HCT116 (cell line): ENCODE data around the gene TIGAR. TPM values are rescaled to one million over a fixed set of nuclear protein-coding genes. Genes with fewer than 3 reads are reported as not detected.

Source experiments
- ATAC-seq: fragments of 200-7000 bp; cut with Tn5 transposase; 2 replicates; pipeline ENCODE4 v1.9.1; 2020; ENCODE audit warnings: mild to moderate bottlenecking, moderate library complexity
- BruUV-seq: library from RNA; stranded (reverse); fragments of 400-500 nt; replicated peaks from 2 replicates; lab custom pipeline; 2021; lab: Mats Ljungman, UMichigan
- CTCF ChIA-PET: fragments of 300-600 bp; sonication (Branson Sonifier 250); formaldehyde crosslinking; loops from one replicate; lab custom pipeline; 2021; ENCODE audit warnings: antibody characterized with exemption; lab: Charles Lee
- POLR2A ChIA-PET: fragments of 300-600, 350-600 bp; sonication (Branson Sonifier 250); formaldehyde crosslinking; loops from one replicate; lab custom pipeline; 2021; ENCODE audit warnings: antibody characterized with exemption; lab: Charles Lee
- RAD21 ChIA-PET, 2 experiments: fragments of 300-600 bp; sonication (Branson Sonifier 250); formaldehyde crosslinking; loops; one replicate each; lab custom pipeline; 2023; ENCODE audit warnings: low total read pairs in 2 of 2; ENCODE audit not compliant: uncharacterized antibody in 2 of 2, unreplicated experiment in 2 of 2, low non-redundant PET in 1 of 2; lab: Charles Lee
- DNase-seq: peaks from one replicate; pipeline ENCODE4 v3.0.0-alpha.2; 2010; ENCODE audit warnings: low read depth, low spot score
- H2AFZ ChIP-seq: fragments of 200-600 bp; shearing (Covaris generic), sonication (generic); 2 replicates; pipeline ENCODE4 v1.6.1; 2017; ENCODE audit warnings: low read depth, mixed run types, mixed read lengths, antibody characterized with exemption, low read length; ENCODE audit not compliant: poor library complexity, severe bottlenecking
- H3K27ac ChIP-seq: 2 replicates; pipeline ENCODE4 v1.5.1; 2012; ENCODE audit warnings: low read depth, low read length
- H3K27me3 ChIP-seq: fragments of 200-600 bp; sonication (generic); 2 replicates; pipeline ENCODE4 v1.6.1; 2016; ENCODE audit warnings: mixed run types, low read length, mixed read lengths; ENCODE audit not compliant: insufficient read depth
- H3K36me3 ChIP-seq, 2 experiments: fragments of 200-500 bp in 1 of 2; fragments of 200-600 bp in 1 of 2; sonication (Bioruptor generic) in 1 of 2; sonication (generic) in 1 of 2; 2 replicates each; pipeline versions ENCODE4 v1.5.1 to v1.6.1; 2014 to 2016; ENCODE audit warnings: low read length in 2 of 2, inconsistent platforms in 1 of 2, mixed read lengths in 1 of 2, mixed run types in 1 of 2; ENCODE audit not compliant: insufficient read depth in 2 of 2, control insufficient read depth in 1 of 2
- H3K4me1 ChIP-seq, 2 experiments: fragments of 200-600 bp in 1 of 2; sonication (generic) in 1 of 2; 2 replicates each; pipeline versions ENCODE4 v1.5.1 to v1.6.1; 2012 to 2017; ENCODE audit warnings: low read length in 2 of 2, inconsistent platforms in 1 of 2, mild to moderate bottlenecking in 1 of 2, mixed read lengths in 1 of 2, mixed run types in 1 of 2, moderate library complexity in 1 of 2; ENCODE audit not compliant: insufficient read depth in 2 of 2, control insufficient read depth in 1 of 2
- H3K4me2 ChIP-seq: fragments of 200-600 bp; sonication (generic); 2 replicates; pipeline ENCODE4 v1.6.1; 2017; ENCODE audit warnings: mixed run types, low read length, mixed read lengths
- H3K4me3 ChIP-seq, 2 experiments: fragments of 200-600 bp in 1 of 2; sonication (generic) in 1 of 2; replicated peaks in 1 of 2; 2 replicates each; pipeline ENCODE4 v1.5.1; 2011 to 2016; ENCODE audit warnings: low read length in 2 of 2, control low read depth in 1 of 2, low read depth in 1 of 2, mild to moderate bottlenecking in 1 of 2, mixed read lengths in 1 of 2, mixed run types in 1 of 2
- H3K79me2 ChIP-seq: fragments of 200-600 bp; sonication (generic); 2 replicates; pipeline ENCODE4 v1.6.1; 2017; ENCODE audit warnings: mild to moderate bottlenecking, mixed run types, low read length, moderate library complexity, mixed read lengths; ENCODE audit not compliant: insufficient read depth
- H3K9ac ChIP-seq: fragments of 200-600 bp; sonication (generic); 2 replicates; pipeline ENCODE4 v1.6.1; 2016; ENCODE audit warnings: low read length, mixed read lengths
- H3K9me2 ChIP-seq: fragments of 200-600 bp; sonication (generic), shearing (Covaris generic); 2 replicates; pipeline ENCODE4 v1.6.1; 2017; ENCODE audit warnings: mixed run types, mild to moderate bottlenecking, moderate library complexity; ENCODE audit not compliant: insufficient read depth
- H3K9me3 ChIP-seq, 2 experiments: fragments of 200-500 bp in 1 of 2; fragments of 200-600 bp in 1 of 2; sonication (Bioruptor generic) in 1 of 2; sonication (generic) in 1 of 2; 2 replicates each; pipeline ENCODE4 v1.6.1; 2014 to 2017; ENCODE audit warnings: low read length in 2 of 2, mixed read lengths in 2 of 2, inconsistent platforms in 1 of 2, low read depth in 1 of 2, mild to moderate bottlenecking in 1 of 2, mixed run types in 1 of 2, moderate library complexity in 1 of 2; ENCODE audit not compliant: control insufficient read depth in 1 of 2, insufficient read depth in 1 of 2
- H4K20me1 ChIP-seq: fragments of 200-600 bp; sonication (generic), shearing (Covaris generic); 2 replicates; pipeline ENCODE4 v1.6.1; 2017; ENCODE audit warnings: mixed run types, mild to moderate bottlenecking, moderate library complexity; ENCODE audit not compliant: insufficient read depth
- CEBPB ChIP-seq: IDR thresholded peaks from 2 replicates; pipeline ENCODE4 v1.6.1; 2012; ENCODE audit warnings: low read depth
- ELF1 ChIP-seq: IDR thresholded peaks from 2 replicates; pipeline ENCODE4 v1.6.1; 2012; ENCODE audit warnings: low read depth, borderline replicate concordance
- EZH2 ChIP-seq: fragments of 200-600 bp; sonication (generic); IDR thresholded peaks from 2 replicates; pipeline ENCODE4 v1.6.1; 2017; ENCODE audit warnings: antibody characterized with exemption, mixed run types
- EZH2phosphoT487 ChIP-seq: fragments of 200-600 bp; IDR thresholded peaks from 2 replicates; pipeline ENCODE4 v1.6.1; 2018; ENCODE audit warnings: antibody characterized with exemption, borderline replicate concordance
- FOSL1 ChIP-seq: IDR thresholded peaks from 2 replicates; pipeline ENCODE4 v1.6.1; 2012; ENCODE audit warnings: low read depth
- JUND ChIP-seq: IDR thresholded peaks from 2 replicates; pipeline ENCODE4 v1.6.1; 2012
- POLR2A ChIP-seq: IDR thresholded peaks from 2 replicates; pipeline ENCODE4 v1.7.0; 2011; ENCODE audit warnings: borderline replicate concordance; ENCODE audit not compliant: insufficient read depth, insufficient read length; ENCODE audit errors: extremely low read depth
- RAD21 ChIP-seq: IDR thresholded peaks from 2 replicates; pipeline ENCODE4 v1.6.1; 2012; ENCODE audit warnings: low read depth, mild to moderate bottlenecking
- SIN3A ChIP-seq: IDR thresholded peaks from 2 replicates; pipeline ENCODE4 v1.6.1; 2012; ENCODE audit warnings: low read depth
- SP1 ChIP-seq: IDR thresholded peaks from 2 replicates; pipeline ENCODE4 v1.6.1; 2012; ENCODE audit warnings: low read depth
- YY1 ChIP-seq: IDR thresholded peaks from 2 replicates; pipeline ENCODE4 v1.6.1; 2011; ENCODE audit warnings: low read length, low read depth, moderate library complexity, mild to moderate bottlenecking; ENCODE audit not compliant: insufficient replicate concordance; ENCODE audit errors: extremely low read depth
- intact Hi-C: fragments of 100-400 bp; cut with micrococcal nuclease; formaldehyde crosslinking; loops from 2 replicates; pipeline ENCODE4 v1.10.0; 2022
- total RNA-seq: library from RNA; stranded (reverse); gene quantifications from one replicate; pipeline ENCODE4 v1.2.1, GENCODE V29; 2021; ENCODE audit not compliant: unreplicated experiment
- TF ChIP-seq, protein P1 (sequence below): IDR thresholded peaks from 2 replicates; pipeline ENCODE4 v1.6.1; 2012
- TF ChIP-seq, protein P2 (sequence below): IDR thresholded peaks from 2 replicates; pipeline ENCODE4 v1.6.1; 2011; ENCODE audit warnings: mild to moderate bottlenecking, low read length, moderate library complexity; ENCODE audit not compliant: insufficient replicate concordance; ENCODE audit errors: extremely low read depth
- TF ChIP-seq, protein P3 (sequence below): IDR thresholded peaks from 2 replicates; pipeline ENCODE4 v1.6.1; 2012; ENCODE audit warnings: low read depth
- TF ChIP-seq, protein P4 (sequence below): IDR thresholded peaks from 2 replicates; pipeline ENCODE4 v1.6.1; 2012

TIGAR gene
- total RNA-seq, 1 experiment from 2014 or later = 13.7 TPM

DNA sequence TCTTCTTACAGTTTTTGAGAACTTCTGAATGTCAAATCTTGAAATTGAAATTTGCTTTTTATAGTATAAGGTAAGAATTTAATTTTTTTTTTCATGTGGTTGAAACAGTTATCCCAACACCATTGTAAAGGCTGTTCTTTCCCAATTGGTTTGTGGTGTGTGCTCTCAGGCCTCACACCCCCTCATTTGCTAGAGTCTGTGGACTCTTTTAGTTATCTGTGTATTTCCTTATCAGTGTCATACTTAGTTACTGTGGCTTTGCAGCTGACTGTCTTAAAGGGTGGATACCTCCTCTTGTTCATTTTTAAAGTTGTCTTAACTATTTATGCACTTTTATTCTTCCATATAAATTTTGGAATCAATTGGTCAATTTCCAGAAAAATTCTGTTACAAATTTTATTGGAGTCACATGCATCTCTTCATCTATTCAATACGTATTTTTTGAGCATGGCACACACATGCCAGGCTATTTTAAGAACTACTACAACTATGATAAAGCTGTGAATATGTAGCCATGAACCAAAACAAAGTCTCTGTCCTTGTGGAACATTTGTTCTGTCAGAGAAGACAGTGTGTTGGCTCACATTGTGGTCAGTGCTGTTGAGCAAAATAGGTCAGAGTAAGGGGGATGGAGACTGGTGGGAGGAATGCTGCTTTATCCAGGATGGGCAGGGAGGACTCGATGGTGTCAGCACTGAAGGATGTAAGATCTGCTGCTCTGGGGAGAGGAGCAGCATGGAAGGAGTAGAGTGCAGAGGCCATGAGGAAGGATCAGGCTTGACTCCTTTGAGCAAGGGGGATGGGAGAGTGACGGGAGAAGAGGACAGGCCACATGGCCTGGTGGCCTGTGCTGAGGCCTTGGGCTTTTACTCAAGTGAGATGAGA lies 34.4 kb downstream of the TIGAR start:
- ATAC-seq (no peak), DNase-seq (no peak)
- no peak overlapping the region for H3K27ac ChIP-seq
- no peak overlapping the region for H3K4me2 ChIP-seq
- H3K9ac ChIP-seq = no peak overlapping the region
- H2AFZ ChIP-seq = no peak overlapping the region
- no peaks in the 10 kb centered on the region for H4K20me1 ChIP-seq
- H3K4me1 ChIP-seq = no peaks in the 10 kb centered on the region
- BruUV-seq = no TSS peak
- H3K27me3 ChIP-seq = no peaks in the 10 kb centered on the region
- H3K4me3 ChIP-seq = no peak overlapping the region
- RAD21 ChIA-PET = no interaction called here
- H3K36me3 ChIP-seq = 0 out of 4 replicates have a peak, but pooled peaks cover 0 to 4% of the 10 kb centered on the region in 2 experiments
- intact Hi-C loops = no loop called here
- no peaks in the 10 kb centered on the region for H3K9me3 ChIP-seq
- no peaks in the 10 kb centered on the region for H3K79me2 ChIP-seq
- no peaks in the 10 kb centered on the region for H3K9me2 ChIP-seq
- TF ChIP-seq ELF1 (no peak), SP1 (no peak), FOSL1 (no peak), CEBPB (no peak)
- TF ChIP-seq, protein P1, sequence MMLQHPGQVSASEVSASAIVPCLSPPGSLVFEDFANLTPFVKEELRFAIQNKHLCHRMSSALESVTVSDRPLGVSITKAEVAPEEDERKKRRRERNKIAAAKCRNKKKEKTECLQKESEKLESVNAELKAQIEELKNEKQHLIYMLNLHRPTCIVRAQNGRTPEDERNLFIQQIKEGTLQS = no peak
- TF ChIP-seq, all 23 proteins: peak for 0
- POLR2A ChIA-PET = no interaction called here
- CTCF ChIA-PET = interaction anchor here (0.7 kb wide), 1 partner anchor 501 kb away, joined by 3 read pairs; no protein-coding TSS in a partner anchor

DNA sequence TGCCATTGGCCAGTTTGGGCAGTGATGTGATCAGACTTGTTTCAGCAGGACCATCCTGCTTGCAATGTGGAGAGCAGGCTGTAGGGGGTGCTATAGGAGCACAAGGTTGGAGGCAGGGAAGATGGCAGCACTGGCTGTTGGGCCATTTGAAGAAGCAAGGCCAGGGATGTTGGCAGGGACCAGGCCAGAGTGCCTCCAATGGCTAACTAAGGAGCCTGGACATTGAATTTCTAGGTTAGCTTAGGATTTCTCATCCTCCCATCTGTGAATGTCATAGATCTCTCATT lies 35.0 kb downstream of the TIGAR start:
- RAD21 ChIA-PET = no interaction called here
- intact Hi-C loops = no loop called here
- TF ChIP-seq SIN3A = no peak
- no peak for TF ChIP-seq POLR2A
- TF ChIP-seq, protein P2, sequence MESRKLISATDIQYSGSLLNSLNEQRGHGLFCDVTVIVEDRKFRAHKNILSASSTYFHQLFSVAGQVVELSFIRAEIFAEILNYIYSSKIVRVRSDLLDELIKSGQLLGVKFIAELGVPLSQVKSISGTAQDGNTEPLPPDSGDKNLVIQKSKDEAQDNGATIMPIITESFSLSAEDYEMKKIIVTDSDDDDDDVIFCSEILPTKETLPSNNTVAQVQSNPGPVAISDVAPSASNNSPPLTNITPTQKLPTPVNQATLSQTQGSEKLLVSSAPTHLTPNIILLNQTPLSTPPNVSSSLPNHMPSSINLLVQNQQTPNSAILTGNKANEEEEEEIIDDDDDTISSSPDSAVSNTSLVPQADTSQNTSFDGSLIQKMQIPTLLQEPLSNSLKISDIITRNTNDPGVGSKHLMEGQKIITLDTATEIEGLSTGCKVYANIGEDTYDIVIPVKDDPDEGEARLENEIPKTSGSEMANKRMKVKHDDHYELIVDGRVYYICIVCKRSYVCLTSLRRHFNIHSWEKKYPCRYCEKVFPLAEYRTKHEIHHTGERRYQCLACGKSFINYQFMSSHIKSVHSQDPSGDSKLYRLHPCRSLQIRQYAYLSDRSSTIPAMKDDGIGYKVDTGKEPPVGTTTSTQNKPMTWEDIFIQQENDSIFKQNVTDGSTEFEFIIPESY = no peak
- no peak for TF ChIP-seq JUND
- no peak for TF ChIP-seq FOSL1
- TF ChIP-seq, protein P3, sequence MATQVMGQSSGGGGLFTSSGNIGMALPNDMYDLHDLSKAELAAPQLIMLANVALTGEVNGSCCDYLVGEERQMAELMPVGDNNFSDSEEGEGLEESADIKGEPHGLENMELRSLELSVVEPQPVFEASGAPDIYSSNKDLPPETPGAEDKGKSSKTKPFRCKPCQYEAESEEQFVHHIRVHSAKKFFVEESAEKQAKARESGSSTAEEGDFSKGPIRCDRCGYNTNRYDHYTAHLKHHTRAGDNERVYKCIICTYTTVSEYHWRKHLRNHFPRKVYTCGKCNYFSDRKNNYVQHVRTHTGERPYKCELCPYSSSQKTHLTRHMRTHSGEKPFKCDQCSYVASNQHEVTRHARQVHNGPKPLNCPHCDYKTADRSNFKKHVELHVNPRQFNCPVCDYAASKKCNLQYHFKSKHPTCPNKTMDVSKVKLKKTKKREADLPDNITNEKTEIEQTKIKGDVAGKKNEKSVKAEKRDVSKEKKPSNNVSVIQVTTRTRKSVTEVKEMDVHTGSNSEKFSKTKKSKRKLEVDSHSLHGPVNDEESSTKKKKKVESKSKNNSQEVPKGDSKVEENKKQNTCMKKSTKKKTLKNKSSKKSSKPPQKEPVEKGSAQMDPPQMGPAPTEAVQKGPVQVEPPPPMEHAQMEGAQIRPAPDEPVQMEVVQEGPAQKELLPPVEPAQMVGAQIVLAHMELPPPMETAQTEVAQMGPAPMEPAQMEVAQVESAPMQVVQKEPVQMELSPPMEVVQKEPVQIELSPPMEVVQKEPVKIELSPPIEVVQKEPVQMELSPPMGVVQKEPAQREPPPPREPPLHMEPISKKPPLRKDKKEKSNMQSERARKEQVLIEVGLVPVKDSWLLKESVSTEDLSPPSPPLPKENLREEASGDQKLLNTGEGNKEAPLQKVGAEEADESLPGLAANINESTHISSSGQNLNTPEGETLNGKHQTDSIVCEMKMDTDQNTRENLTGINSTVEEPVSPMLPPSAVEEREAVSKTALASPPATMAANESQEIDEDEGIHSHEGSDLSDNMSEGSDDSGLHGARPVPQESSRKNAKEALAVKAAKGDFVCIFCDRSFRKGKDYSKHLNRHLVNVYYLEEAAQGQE = no peak
- TF ChIP-seq EZH2 = no peak
- TF ChIP-seq EZH2phosphoT487 = no peak
- TF ChIP-seq RAD21 = peak; percentile 46
- TF ChIP-seq, protein P4, sequence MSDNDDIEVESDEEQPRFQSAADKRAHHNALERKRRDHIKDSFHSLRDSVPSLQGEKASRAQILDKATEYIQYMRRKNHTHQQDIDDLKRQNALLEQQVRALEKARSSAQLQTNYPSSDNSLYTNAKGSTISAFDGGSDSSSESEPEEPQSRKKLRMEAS = no peak
- TF ChIP-seq YY1 = no peak

More for the DNA sequence above, 35.0 kb downstream of the TIGAR start:
- Histone ChIP-seq H3K4me1 (no peaks in the 10 kb centered on the region), H3K9me2 (no peaks in the 10 kb centered on the region), H3K4me2 (no peak overlapping the region), H3K4me3 (no peak overlapping the region), H2AFZ (no peak overlapping the region), H3K36me3 (0 out of 4 replicates have a peak, but pooled peaks cover 0 to 4% of the 10 kb centered on the region in 2 experiments), H3K9me3 (no peaks in the 10 kb centered on the region), H3K27ac (no peak overlapping the region), H3K27me3 (peaks cover 3% of the 10 kb centered on the region; the same call in 1 of the 2 replicates), H3K9ac (no peak overlapping the region), H4K20me1 (no peaks in the 10 kb centered on the region), H3K79me2 (no peaks in the 10 kb centered on the region)
- peak; percentile 41 for DNase-seq
- peak; percentile 88 for ATAC-seq
- no TSS peak for BruUV-seq
- ChIA-PET POLR2A (no interaction called here), CTCF (no interaction called here)
